ENCODE results near the gene SAV1.

The SAV1 gene

GRCh38 chr14:50598765-50599164 is 69.3 kb downstream of the SAV1 start:
- no peak for TF ChIP-seq JUND (IDR thresholded peaks at IDR 0.05; ENCODE audit: low read depth)
- in situ Hi-C loops (cut with HindIII; ENCODE audit: low pct_unique_long_range_greater_than_20kb, low sequenced_read_pairs), result no loop called here
- DNase-seq (ENCODE audit: low read depth in 1 of 2, low spot score in 1 of 2), result no peak

GRCh38 chr14:50594577-50595316 is 73.4 kb downstream of the SAV1 start:
- no peak for TF ChIP-seq JUND (IDR thresholded peaks at IDR 0.05; ENCODE audit: low read depth)
- in situ Hi-C loops (cut with HindIII; ENCODE audit: low pct_unique_long_range_greater_than_20kb, low sequenced_read_pairs), result no loop called here
- DNase-seq (ENCODE audit: low read depth in 1 of 2, low spot score in 1 of 2), result no peak

GRCh38 chr14:50590464-50590863 is 77.6 kb downstream of the SAV1 start:
- no peak for TF ChIP-seq JUND (IDR thresholded peaks at IDR 0.05; ENCODE audit: low read depth)
- in situ Hi-C loops (cut with HindIII; ENCODE audit: low pct_unique_long_range_greater_than_20kb, low sequenced_read_pairs), result no loop called here
- no peak for DNase-seq (ENCODE audit: low read depth in 1 of 2, low spot score in 1 of 2)
